Measurements from ENCODE around the gene HOXB9.

HOXB9 gene

DNA sequence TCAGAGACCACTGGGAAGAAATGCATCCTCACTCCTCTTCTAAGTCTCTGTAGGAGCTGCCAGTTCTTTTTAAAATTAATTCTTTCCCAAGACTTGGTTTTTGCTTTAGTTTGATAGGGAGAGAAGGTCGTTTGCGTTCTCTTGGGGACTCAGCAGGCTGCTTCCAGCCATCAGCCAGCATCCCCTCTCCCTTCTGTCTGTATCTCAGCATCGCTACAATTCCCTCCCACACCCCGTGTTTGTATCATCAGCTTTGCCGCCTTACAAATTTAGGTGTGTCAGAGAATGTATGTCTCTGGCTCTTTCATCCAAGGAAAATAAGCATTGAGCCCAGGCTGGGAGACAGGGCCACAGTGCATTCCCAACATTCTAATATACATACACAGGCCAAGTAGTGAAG is 26.8 kb downstream of the HOXB9 start:
- POLR2A ChIA-PET, result interaction anchor here (1.2 to 1.9 kb wide), 3 partner anchors 10 to 12 kb away, joined by 5 to 8 read pairs (median 6); no protein-coding TSS in a partner anchor
- DNase-seq (ENCODE audit: extremely low spot score), result no peak
- CTCF ChIA-PET, result interaction anchor here (0.5 to 1.5 kb wide), 4 partner anchors 10 to 224 kb away, joined by 3 to 5 read pairs (median 4); no protein-coding TSS in a partner anchor
- no peak for TF ChIP-seq ZNF384 (IDR thresholded peaks at IDR 0.05)
- no peak for TF ChIP-seq ELF4 (IDR thresholded peaks at IDR 0.05)
- TF ChIP-seq SUZ12 (IDR thresholded peaks at IDR 0.05), result no peak
- no peak for TF ChIP-seq L3MBTL2 (conservative IDR thresholded peaks at IDR 0.05)
- TF ChIP-seq FOXA1 (IDR thresholded peaks at IDR 0.05), result no peak
- no peak for TF ChIP-seq ARNT (IDR thresholded peaks at IDR 0.05)
- no peak for TF ChIP-seq BHLHE40 (IDR thresholded peaks at IDR 0.05; ENCODE audit: borderline replicate concordance)
- no peak for TF ChIP-seq FOXK2 (IDR thresholded peaks at IDR 0.05)
- no peak for TF ChIP-seq CTBP1 (IDR thresholded peaks at IDR 0.05; ENCODE audit: borderline replicate concordance)
- TF ChIP-seq TARDBP (IDR thresholded peaks at IDR 0.05), result no peak
- TF ChIP-seq SP1 (IDR thresholded peaks at IDR 0.05), result no peak
- no peak for TF ChIP-seq FOXM1 (IDR thresholded peaks at IDR 0.05; ENCODE audit: borderline replicate concordance)
- no peak for TF ChIP-seq HDGF (IDR thresholded peaks at IDR 0.05; ENCODE audit: borderline replicate concordance)
- TF ChIP-seq, protein P1, sequence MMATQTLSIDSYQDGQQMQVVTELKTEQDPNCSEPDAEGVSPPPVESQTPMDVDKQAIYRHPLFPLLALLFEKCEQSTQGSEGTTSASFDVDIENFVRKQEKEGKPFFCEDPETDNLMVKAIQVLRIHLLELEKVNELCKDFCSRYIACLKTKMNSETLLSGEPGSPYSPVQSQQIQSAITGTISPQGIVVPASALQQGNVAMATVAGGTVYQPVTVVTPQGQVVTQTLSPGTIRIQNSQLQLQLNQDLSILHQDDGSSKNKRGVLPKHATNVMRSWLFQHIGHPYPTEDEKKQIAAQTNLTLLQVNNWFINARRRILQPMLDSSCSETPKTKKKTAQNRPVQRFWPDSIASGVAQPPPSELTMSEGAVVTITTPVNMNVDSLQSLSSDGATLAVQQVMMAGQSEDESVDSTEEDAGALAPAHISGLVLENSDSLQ (IDR thresholded peaks at IDR 0.05), result no peak

DNA sequence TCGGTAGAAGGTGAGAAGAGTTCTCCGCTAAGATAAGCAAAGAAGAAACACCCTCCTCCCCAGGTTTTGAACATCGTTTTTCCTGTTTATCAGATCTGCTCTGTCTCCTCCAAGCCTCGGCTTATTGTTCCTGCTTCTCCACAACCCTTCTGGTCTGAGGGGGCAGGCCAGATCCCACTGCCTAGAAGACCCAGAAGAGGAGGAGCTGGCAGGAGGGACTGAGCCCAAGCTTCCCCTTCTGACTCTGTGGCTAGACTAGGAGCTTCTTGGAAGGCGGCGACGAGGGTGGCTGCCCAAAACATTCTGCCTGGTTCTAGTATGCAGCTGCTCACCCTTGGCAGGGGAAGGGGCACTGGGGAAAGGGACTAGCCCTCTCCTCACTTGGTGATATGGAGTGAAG is 27.4 kb downstream of the HOXB9 start:
- ChIA-PET CTCF (interaction anchor here (0.5 to 1.5 kb wide), 4 partner anchors 10 to 224 kb away, joined by 3 to 5 read pairs (median 4); no protein-coding TSS in a partner anchor), POLR2A (interaction anchor here (1.0 to 1.9 kb wide), 4 partner anchors 10 to 24 kb away, joined by 4 to 8 read pairs (median 6); no protein-coding TSS in a partner anchor)
- no peak for TF ChIP-seq HDGF (IDR thresholded peaks at IDR 0.05; ENCODE audit: borderline replicate concordance)
- TF ChIP-seq FOXM1 (IDR thresholded peaks at IDR 0.05; ENCODE audit: borderline replicate concordance), result no peak
- DNase-seq (ENCODE audit: extremely low spot score), result no peak

DNA sequence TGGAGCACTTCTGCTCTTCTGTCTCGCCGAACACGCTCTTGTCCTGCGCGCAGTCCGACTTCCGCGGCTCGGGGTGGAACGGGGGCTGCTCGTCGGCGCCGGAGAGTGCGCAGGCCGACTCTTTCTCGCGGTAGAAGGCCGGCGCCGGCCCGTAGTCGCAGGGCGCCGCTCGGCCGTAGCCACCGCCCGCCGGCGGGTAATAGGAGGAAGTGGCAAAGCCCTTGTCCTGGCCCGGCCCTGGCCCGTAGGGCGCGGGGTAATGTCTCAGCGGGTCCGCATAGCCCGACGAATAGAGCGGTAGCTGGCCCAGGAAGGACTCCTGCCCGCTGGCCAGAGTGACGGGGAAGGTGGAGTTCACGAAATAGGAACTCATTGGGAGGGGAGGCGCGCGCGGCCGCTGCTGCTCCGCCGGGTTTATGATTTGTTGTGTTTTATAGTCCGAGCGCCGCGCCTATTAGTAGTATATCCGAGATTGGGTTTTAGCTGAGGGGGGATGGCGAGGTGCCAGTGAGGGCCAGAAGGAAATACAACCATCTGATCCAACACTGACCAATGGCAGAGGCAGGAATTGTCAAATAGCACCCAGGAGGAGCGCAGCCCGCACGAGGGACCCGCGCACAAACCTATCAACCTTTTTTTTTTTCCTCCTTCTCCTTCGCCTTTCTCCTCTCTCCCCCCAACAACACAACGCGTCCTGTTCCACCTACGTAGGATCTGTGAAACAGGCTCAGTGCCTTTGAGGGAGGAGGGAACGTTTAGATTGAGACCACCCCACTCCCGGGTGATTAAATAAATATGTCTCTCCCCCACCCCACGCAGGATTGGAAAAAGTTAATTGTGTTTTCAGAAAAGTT is 28.2 kb downstream of the HOXB9 start:
- peak; percentile 70 for DNase-seq (ENCODE audit: extremely low spot score)
- no peak for TF ChIP-seq ARNT (IDR thresholded peaks at IDR 0.05)
- peak; percentile 94 for TF ChIP-seq L3MBTL2 (conservative IDR thresholded peaks at IDR 0.05)
- peak; percentile 74; the same call in 1 of the 2 replicates for TF ChIP-seq CTBP1 (IDR thresholded peaks at IDR 0.05; ENCODE audit: borderline replicate concordance)
- no peak for TF ChIP-seq LEF1 (IDR thresholded peaks at IDR 0.05; ENCODE audit: borderline replicate concordance)
- TF ChIP-seq SP1 (IDR thresholded peaks at IDR 0.05), result no peak
- no peak for TF ChIP-seq HDGF (IDR thresholded peaks at IDR 0.05; ENCODE audit: borderline replicate concordance)
- TF ChIP-seq, protein P1 (IDR thresholded peaks at IDR 0.05), result peak; percentile 65; the same call in 1 of the 2 replicates
- ChIA-PET CTCF (interaction anchor here (1.5 kb wide), 1 partner anchor 20 kb away, joined by 5 read pairs; no protein-coding TSS in a partner anchor), POLR2A (interaction anchor here (1.0 to 1.9 kb wide), 3 partner anchors 9 to 23 kb away, joined by 4 to 8 read pairs (median 6); no protein-coding TSS in a partner anchor)

DNA sequence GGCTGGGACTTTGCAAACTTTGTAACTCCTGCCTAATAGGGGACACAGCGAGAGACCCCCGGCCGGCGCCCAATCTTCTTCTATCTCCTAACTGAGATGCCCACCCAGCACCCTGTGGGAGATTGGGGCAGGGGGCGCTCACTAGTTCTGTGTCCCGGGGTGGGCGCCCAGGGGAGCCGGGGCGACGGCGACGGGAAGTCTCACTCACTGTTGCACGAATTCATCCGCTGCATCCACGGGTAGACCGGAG is 28.7 kb downstream of the HOXB9 start:
- no peak for DNase-seq (ENCODE audit: extremely low spot score)
- ChIA-PET CTCF (no interaction called here), POLR2A (interaction anchor here (1.8 to 1.9 kb wide), 2 partner anchors 8 to 12 kb away, joined by 6 to 8 read pairs; no protein-coding TSS in a partner anchor)
- TF ChIP-seq NFRKB (IDR thresholded peaks at IDR 0.05) (no peak), SP1 (IDR thresholded peaks at IDR 0.05) (no peak), LEF1 (IDR thresholded peaks at IDR 0.05; ENCODE audit: borderline replicate concordance) (no peak), TARDBP (IDR thresholded peaks at IDR 0.05) (no peak), FOXK2 (IDR thresholded peaks at IDR 0.05) (no peak), FOXM1 (IDR thresholded peaks at IDR 0.05; ENCODE audit: borderline replicate concordance) (no peak), ELF4 (IDR thresholded peaks at IDR 0.05) (no peak), ARNT (IDR thresholded peaks at IDR 0.05) (no peak), SUZ12 (IDR thresholded peaks at IDR 0.05) (no peak), CTBP1 (IDR thresholded peaks at IDR 0.05; ENCODE audit: borderline replicate concordance) (no peak), ZNF384 (IDR thresholded peaks at IDR 0.05) (no peak), BHLHE40 (IDR thresholded peaks at IDR 0.05; ENCODE audit: borderline replicate concordance) (no peak), FOXA1 (IDR thresholded peaks at IDR 0.05) (no peak), L3MBTL2 (conservative IDR thresholded peaks at IDR 0.05) (no peak)
- TF ChIP-seq, protein P1 (IDR thresholded peaks at IDR 0.05), result no peak

- ChIA-PET CTCF (interaction anchor here (1.1 to 1.4 kb wide), 2 partner anchors 22 to 261 kb away, joined by 4 to 6 read pairs; no protein-coding TSS in a partner anchor), POLR2A (interaction anchor here (1.1 kb wide), 1 partner anchor 9 kb away, joined by 3 read pairs; no protein-coding TSS in a partner anchor)
- TF ChIP-seq SP1 (IDR thresholded peaks at IDR 0.05) (no peak), SUZ12 (IDR thresholded peaks at IDR 0.05) (no peak), NFRKB (IDR thresholded peaks at IDR 0.05) (no peak), CTBP1 (IDR thresholded peaks at IDR 0.05; ENCODE audit: borderline replicate concordance) (peak; percentile 66), LEF1 (IDR thresholded peaks at IDR 0.05; ENCODE audit: borderline replicate concordance) (no peak), FOXK2 (IDR thresholded peaks at IDR 0.05) (no peak), L3MBTL2 (conservative IDR thresholded peaks at IDR 0.05) (peak; percentile 37), HDGF (IDR thresholded peaks at IDR 0.05; ENCODE audit: borderline replicate concordance) (no peak)
- TF ChIP-seq, protein P1 (IDR thresholded peaks at IDR 0.05), result peak; percentile 60
- DNase-seq (ENCODE audit: extremely low spot score), result no peak
These were observed 29.2 kb downstream of the HOXB9 start for GRCh38 chr17:48596735-48597527.
